BJ (cell line): ENCODE data around the gene TPD52L2. TPM values are rescaled to one million over a fixed set of nuclear protein-coding genes. Genes with fewer than 3 reads are reported as not detected.

Experiments used
- CTCF ChIA-PET: fragments of 350-600 bp; formaldehyde crosslinking; extraction: SDS; loops from one replicate; lab custom pipeline; 2021; ENCODE audit warnings: antibody characterized with exemption, inconsistent platforms; lab: Yijun Ruan, JAX
- POLR2A ChIA-PET: fragments of 300-600 bp; sonication (Branson Sonifier 250); formaldehyde crosslinking; extraction: SDS; loops from one replicate; lab custom pipeline; 2021; ENCODE audit warnings: antibody characterized with exemption; lab: Charles Lee
- DNase-seq: peaks from one replicate; pipeline ENCODE4 v3.0.0-alpha.2; 2011; ENCODE audit warnings: low read depth
- H3K27me3 ChIP-seq: 2 replicates; pipeline ENCODE4 v1.6.0; 2011; ENCODE audit warnings: low read length; ENCODE audit not compliant: control insufficient read depth, insufficient read depth
- H3K36me3 ChIP-seq: 2 replicates; pipeline ENCODE4 v1.5.1; 2011; ENCODE audit warnings: low read length; ENCODE audit not compliant: control insufficient read depth, insufficient read depth
- H3K4me3 ChIP-seq: 2 replicates; pipeline ENCODE4 v1.5.1; 2011; ENCODE audit warnings: low read depth, mild to moderate bottlenecking, control low read depth, low read length
- polyA plus RNA-seq: library from polyadenylated mRNA; depleted of rRNA; stranded (reverse); fragments of >200 nt; gene quantifications from 2 replicates; pipeline ENCODE4 v1.2.3, GENCODE V29; 2011
- TF ChIP-seq, protein P1 (sequence below): IDR thresholded peaks from 2 replicates; pipeline ENCODE4 v1.5.1; 2011; ENCODE audit warnings: low read depth, mild to moderate bottlenecking, control low read depth, inconsistent platforms, low read length, moderate library complexity; ENCODE audit not compliant: insufficient read depth

TPD52L2 gene
- polyA plus RNA-seq, 1 experiment: 288 TPM

DNA sequence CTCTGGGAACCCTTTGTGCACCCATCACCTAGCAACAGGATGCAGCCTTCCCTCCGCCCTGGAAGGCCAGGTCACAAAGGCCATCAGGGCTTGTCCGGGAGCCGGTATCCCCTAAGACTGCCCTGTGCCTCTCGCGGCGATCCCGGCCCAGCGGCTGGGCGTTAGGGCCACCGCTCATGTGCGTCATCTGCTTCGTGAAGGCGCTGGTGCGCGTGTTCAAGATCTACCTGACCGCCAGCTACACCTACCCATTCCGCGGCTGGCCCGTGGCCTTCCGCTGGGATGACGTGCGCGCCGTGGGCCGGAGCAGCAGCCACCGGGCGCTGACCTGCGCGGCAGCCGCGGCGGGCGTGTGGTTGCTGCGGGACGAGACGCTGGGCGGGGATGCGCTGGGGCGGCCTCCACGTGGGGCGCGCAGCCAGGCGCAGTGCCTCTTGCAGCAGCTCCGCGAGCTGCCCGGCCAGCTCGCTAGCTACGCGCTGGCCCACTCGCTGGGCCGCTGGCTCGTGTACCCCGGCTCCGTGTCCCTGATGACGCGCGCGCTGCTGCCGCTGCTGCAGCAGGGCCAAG, 3.6 kb upstream of the TPD52L2 start, which contains the start of gene ABHD16B:
ABHD16B (plus strand) TSS at position 134 of the 570 bp plus-strand sequence; CDS start at position 177, 43 bp downstream.
- H3K4me3 ChIP-seq: no peak within 1 kb of the TSS
- POLR2A ChIA-PET: no interaction called here
- H3K36me3 ChIP-seq: peaks cover 13% of the 10 kb centered on the region
- TF ChIP-seq, protein P1, sequence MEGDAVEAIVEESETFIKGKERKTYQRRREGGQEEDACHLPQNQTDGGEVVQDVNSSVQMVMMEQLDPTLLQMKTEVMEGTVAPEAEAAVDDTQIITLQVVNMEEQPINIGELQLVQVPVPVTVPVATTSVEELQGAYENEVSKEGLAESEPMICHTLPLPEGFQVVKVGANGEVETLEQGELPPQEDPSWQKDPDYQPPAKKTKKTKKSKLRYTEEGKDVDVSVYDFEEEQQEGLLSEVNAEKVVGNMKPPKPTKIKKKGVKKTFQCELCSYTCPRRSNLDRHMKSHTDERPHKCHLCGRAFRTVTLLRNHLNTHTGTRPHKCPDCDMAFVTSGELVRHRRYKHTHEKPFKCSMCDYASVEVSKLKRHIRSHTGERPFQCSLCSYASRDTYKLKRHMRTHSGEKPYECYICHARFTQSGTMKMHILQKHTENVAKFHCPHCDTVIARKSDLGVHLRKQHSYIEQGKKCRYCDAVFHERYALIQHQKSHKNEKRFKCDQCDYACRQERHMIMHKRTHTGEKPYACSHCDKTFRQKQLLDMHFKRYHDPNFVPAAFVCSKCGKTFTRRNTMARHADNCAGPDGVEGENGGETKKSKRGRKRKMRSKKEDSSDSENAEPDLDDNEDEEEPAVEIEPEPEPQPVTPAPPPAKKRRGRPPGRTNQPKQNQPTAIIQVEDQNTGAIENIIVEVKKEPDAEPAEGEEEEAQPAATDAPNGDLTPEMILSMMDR: no peak
- CTCF ChIA-PET: no interaction called here
- no peak for DNase-seq
- H3K27me3 ChIP-seq: no peaks in the 10 kb centered on the region

DNA sequence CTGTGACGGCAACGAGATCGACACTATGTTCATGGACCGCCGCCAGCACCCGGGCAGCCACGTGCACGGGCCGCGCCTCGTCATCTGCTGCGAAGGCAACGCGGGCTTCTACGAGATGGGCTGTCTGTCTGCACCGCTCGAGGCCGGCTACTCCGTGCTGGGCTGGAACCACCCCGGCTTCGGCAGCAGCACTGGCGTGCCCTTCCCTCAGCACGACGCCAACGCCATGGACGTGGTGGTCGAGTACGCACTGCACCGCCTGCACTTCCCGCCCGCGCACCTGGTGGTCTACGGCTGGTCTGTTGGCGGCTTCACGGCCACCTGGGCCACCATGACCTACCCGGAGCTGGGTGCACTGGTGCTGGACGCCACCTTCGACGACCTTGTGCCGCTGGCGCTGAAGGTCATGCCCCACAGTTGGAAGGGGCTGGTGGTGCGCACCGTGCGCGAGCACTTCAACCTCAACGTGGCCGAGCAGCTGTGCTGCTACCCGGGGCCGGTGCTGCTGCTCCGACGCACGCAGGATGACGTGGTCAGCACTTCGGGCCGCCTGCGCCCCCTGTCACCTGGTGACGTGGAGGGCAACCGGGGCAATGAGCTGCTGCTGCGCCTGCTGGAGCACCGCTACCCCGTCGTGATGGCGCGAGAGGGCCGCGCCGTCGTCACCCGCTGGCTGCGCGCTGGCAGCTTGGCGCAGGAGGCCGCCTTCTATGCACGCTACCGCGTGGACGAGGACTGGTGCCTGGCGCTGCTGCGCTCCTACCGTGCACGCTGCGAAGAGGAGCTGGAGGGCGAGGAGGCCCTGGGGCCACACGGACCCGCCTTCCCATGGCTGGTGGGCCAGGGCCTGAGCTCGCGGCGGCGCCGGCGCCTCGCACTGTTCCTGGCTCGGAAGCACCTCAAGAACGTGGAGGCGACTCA, 2.8 kb upstream of the TPD52L2 start:
- Histone ChIP-seq H3K36me3 (peaks cover 13% of the 10 kb centered on the region), H3K4me3 (no peak overlapping the region), H3K27me3 (no peaks in the 10 kb centered on the region)
- no peak for DNase-seq
- POLR2A ChIA-PET: no interaction called here
- TF ChIP-seq, protein P1: no peak
- CTCF ChIA-PET: interaction anchor here (4.0 kb wide), 1 partner anchor 77 kb away, joined by 31 read pairs; no protein-coding TSS in a partner anchor

DNA sequence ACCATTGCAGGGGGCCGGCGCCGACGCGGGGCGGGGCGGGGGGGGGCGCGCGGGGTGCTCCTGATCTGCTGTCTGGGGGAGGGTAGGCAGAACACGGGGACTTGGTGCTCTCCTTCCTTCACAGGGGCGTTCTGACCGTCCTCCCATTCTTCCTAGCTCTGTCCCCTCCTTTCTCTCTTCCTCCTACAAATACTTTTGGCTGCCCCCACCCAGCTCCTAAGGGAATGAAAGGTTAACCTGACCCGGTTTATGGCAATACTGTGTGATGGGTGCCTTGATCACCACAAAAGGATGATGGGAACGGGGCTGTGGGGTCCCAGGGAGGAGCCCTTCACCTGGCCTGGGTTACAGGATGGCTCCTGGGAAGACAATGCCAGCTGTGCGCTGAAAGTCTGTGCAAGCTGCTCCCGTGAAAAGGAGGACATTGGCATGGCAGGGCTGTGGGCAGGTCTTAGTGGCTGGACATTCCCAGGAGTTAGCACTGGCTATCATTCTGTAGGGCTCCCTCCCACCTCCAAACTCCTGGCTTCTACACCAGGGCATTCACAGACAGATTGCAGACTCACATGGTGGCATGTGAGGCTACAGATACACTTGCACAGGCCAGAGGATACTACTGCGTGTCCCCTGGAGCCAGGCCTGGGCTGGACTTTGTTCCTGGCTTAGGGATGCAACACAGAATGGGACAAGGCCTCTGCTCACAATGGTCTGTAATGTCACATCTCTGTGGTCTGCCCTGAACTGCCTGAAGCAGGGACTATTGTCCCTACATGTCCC, 1.9 kb upstream of the TPD52L2 start:
- H3K4me3 ChIP-seq: peak overlapping the region; percentile 85; the same call in 1 of the 2 replicates
- no peak for DNase-seq

DNA sequence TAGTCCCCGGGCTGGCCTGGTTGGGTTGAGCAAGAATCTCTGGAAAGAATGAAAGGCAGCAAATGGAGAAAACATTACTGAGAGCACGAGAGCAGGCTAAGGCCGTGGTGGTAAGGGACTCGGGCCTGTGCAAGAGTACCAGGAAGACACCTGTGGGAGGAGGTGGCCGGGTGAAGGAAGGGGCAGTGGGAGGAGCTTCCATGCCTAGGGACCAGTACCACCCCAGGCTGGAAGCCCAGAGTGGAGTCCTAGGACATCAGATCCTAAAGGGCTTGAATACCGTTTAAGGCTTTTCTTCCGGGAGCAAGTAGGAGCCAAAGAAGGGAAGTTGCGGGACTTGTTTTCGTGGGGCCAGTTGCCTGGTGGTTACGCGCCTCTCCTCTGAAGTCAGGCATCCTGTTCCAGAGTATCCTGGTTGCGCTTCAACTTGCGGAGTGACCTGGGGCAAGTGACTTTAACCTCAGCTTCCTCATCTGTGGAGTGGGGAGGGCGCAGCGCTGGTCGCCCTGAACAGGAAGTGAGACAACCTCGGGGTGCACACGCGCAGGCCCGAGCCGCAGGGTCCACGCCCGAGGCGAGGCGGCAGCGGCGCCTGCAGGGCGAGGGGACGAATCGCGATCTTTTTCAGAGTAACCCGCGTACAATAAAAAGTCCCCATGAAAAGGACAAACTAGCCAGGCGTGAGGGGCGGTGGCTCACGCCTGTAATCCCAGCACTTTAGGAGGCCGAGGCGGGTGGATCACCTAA, 1.1 kb upstream of the TPD52L2 start:
- POLR2A ChIA-PET: no interaction called here
- peaks cover 19% of the 10 kb centered on the region for H3K36me3 ChIP-seq
- no peaks in the 10 kb centered on the region for H3K27me3 ChIP-seq
- TF ChIP-seq, protein P1: peak; percentile 75
- CTCF ChIA-PET: interaction anchor here (0.6 to 4.0 kb wide), 13 partner anchors 10 to 529 kb away, joined by 3 to 31 read pairs (median 3); partner anchors contain the start of gene PTK6
- peak; percentile 17 for DNase-seq
- H3K4me3 ChIP-seq: peak overlapping the region; percentile 85

More for the DNA sequence above, 1.9 kb upstream of the TPD52L2 start:
- Histone ChIP-seq H3K27me3 (no peaks in the 10 kb centered on the region), H3K36me3 (peaks cover 14% of the 10 kb centered on the region)
- TF ChIP-seq, protein P1: no peak
- ChIA-PET POLR2A (no interaction called here), CTCF (interaction anchor here (0.6 to 4.0 kb wide), 7 partner anchors 9 to 528 kb away, joined by 3 to 31 read pairs (median 4); partner anchors contain the start of gene PTK6)
